ENCODE measurements around the gene SOS1. TPM values are rescaled to one million over a fixed set of nuclear protein-coding genes. Genes with fewer than 3 reads are reported as not detected.
A peak's percentile ranks its signal among the peaks of the same experiment; 100 is the strongest.

SOS1 gene
- total RNA-seq, 2 donors from 2014 or later: 65.2 to 95.5 TPM

GRCh38 chr2:39107724-39108273 lies 13.1 kb downstream of the SOS1 start:
- ATAC-seq: no peak
- peak overlapping the region; percentile 83 for H3K27ac Mint-ChIP-seq
- no peak for DNase-seq
- H3K36me3 Mint-ChIP-seq (ENCODE audit: low read depth): peaks cover 5% of the 10 kb centered on the region
- H3K4me1 Mint-ChIP-seq: peaks cover 50% of the 10 kb centered on the region
- no peaks in the 10 kb centered on the region for H3K9me3 ChIP-seq (ENCODE audit: control insufficient read depth, low read length, poor library complexity, severe bottlenecking)
- peak overlapping the region; percentile 39 for H3K4me3 Mint-ChIP-seq
- no peaks in the 10 kb centered on the region for H3K27me3 Mint-ChIP-seq

GRCh38 chr2:39107156-39107555 lies 13.7 kb downstream of the SOS1 start:
- no peak for DNase-seq
- ATAC-seq: no peak
- peak overlapping the region; percentile 21 for H3K4me3 Mint-ChIP-seq
- no peaks in the 10 kb centered on the region for H3K9me3 ChIP-seq (ENCODE audit: control insufficient read depth, low read length, poor library complexity, severe bottlenecking)
- peak overlapping the region; percentile 83 for H3K27ac Mint-ChIP-seq
- peaks cover 44% of the 10 kb centered on the region for H3K4me1 Mint-ChIP-seq
- no peaks in the 10 kb centered on the region for H3K27me3 Mint-ChIP-seq
- H3K36me3 Mint-ChIP-seq (ENCODE audit: low read depth): peaks cover 4% of the 10 kb centered on the region

GRCh38 chr2:39099870-39100728 lies 20.8 kb downstream of the SOS1 start:
- Mint-ChIP-seq H3K27me3 (no peaks in the 10 kb centered on the region), H3K4me3 (peak overlapping the region; percentile 73), H3K4me1 (peaks cover 46% of the 10 kb centered on the region), H3K36me3 (ENCODE audit: low read depth) (no peaks in the 10 kb centered on the region), H3K27ac (peak overlapping the region; percentile 82)
- ATAC-seq: peak; percentile 79
- H3K9me3 ChIP-seq (ENCODE audit: control insufficient read depth, low read length, poor library complexity, severe bottlenecking): no peaks in the 10 kb centered on the region
- no peak for DNase-seq

- Mint-ChIP-seq H3K4me3 (peak overlapping the region; percentile 45), H3K27me3 (no peaks in the 10 kb centered on the region), H3K36me3 (ENCODE audit: low read depth) (no peaks in the 10 kb centered on the region), H3K4me1 (peaks cover 51% of the 10 kb centered on the region), H3K27ac (peak overlapping the region; percentile 82)
- ATAC-seq (no peak), DNase-seq (no peak)
- no peaks in the 10 kb centered on the region for H3K9me3 ChIP-seq (ENCODE audit: control insufficient read depth, low read length, poor library complexity, severe bottlenecking)
These were observed 21.5 kb downstream of the SOS1 start for GRCh38 chr2:39099310-39099869.

- Mint-ChIP-seq H3K27ac (peak overlapping the region; percentile 90), H3K4me1 (peaks cover 61% of the 10 kb centered on the region), H3K4me3 (peak overlapping the region; percentile 19), H3K36me3 (ENCODE audit: low read depth) (peaks cover 5% of the 10 kb centered on the region), H3K27me3 (no peaks in the 10 kb centered on the region)
- ATAC-seq: no peak
- DNase-seq: no peak
- H3K9me3 ChIP-seq (ENCODE audit: control insufficient read depth, low read length, poor library complexity, severe bottlenecking): no peaks in the 10 kb centered on the region
These were observed 25.2 kb downstream of the SOS1 start for GRCh38 chr2:39095624-39096023.

- DNase-seq (no peak), ATAC-seq (peak; percentile 39)
- H3K4me3 Mint-ChIP-seq: no peak overlapping the region
- H3K36me3 Mint-ChIP-seq (ENCODE audit: low read depth): peaks cover 5% of the 10 kb centered on the region
- peaks cover 53% of the 10 kb centered on the region for H3K4me1 Mint-ChIP-seq
- peak overlapping the region; percentile 90 for H3K27ac Mint-ChIP-seq
- H3K27me3 Mint-ChIP-seq: no peaks in the 10 kb centered on the region
- H3K9me3 ChIP-seq (ENCODE audit: control insufficient read depth, low read length, poor library complexity, severe bottlenecking): no peaks in the 10 kb centered on the region
These were observed 26.0 kb downstream of the SOS1 start for GRCh38 chr2:39094717-39095363.

GRCh38 chr2:39093218-39093898 lies 27.5 kb downstream of the SOS1 start:
- Mint-ChIP-seq H3K4me1 (peaks cover 42% of the 10 kb centered on the region), H3K27ac (peak overlapping the region; percentile 90), H3K36me3 (ENCODE audit: low read depth) (peaks cover 5% of the 10 kb centered on the region), H3K4me3 (no peak overlapping the region), H3K27me3 (no peaks in the 10 kb centered on the region)
- no peak for ATAC-seq
- no peak for DNase-seq
- no peaks in the 10 kb centered on the region for H3K9me3 ChIP-seq (ENCODE audit: control insufficient read depth, low read length, poor library complexity, severe bottlenecking)

GRCh38 chr2:39091543-39091942 lies 29.3 kb downstream of the SOS1 start:
- Mint-ChIP-seq H3K4me1 (peaks cover 39% of the 10 kb centered on the region), H3K4me3 (no peak overlapping the region), H3K27ac (peak overlapping the region; percentile 82), H3K27me3 (no peaks in the 10 kb centered on the region), H3K36me3 (ENCODE audit: low read depth) (peaks cover 5% of the 10 kb centered on the region)
- ATAC-seq: no peak
- DNase-seq: no peak
- no peaks in the 10 kb centered on the region for H3K9me3 ChIP-seq (ENCODE audit: control insufficient read depth, low read length, poor library complexity, severe bottlenecking)

GRCh38 chr2:39091063-39091462 lies 29.8 kb downstream of the SOS1 start:
- peaks cover 5% of the 10 kb centered on the region for H3K36me3 Mint-ChIP-seq (ENCODE audit: low read depth)
- H3K27ac Mint-ChIP-seq: no peak overlapping the region
- no peak overlapping the region for H3K4me3 Mint-ChIP-seq
- DNase-seq (no peak), ATAC-seq (no peak)
- H3K27me3 Mint-ChIP-seq: no peaks in the 10 kb centered on the region
- no peaks in the 10 kb centered on the region for H3K9me3 ChIP-seq (ENCODE audit: control insufficient read depth, low read length, poor library complexity, severe bottlenecking)
- peaks cover 41% of the 10 kb centered on the region for H3K4me1 Mint-ChIP-seq

GRCh38 chr2:39080152-39080551 lies 40.7 kb downstream of the SOS1 start:
- Mint-ChIP-seq H3K4me1 (peaks cover 29% of the 10 kb centered on the region), H3K27ac (no peak overlapping the region), H3K4me3 (no peak overlapping the region), H3K36me3 (ENCODE audit: low read depth) (peaks cover 3% of the 10 kb centered on the region), H3K27me3 (no peaks in the 10 kb centered on the region)
- ATAC-seq (no peak), DNase-seq (no peak)
- H3K9me3 ChIP-seq (ENCODE audit: control insufficient read depth, low read length, poor library complexity, severe bottlenecking): no peaks in the 10 kb centered on the region

- H3K36me3 Mint-ChIP-seq (ENCODE audit: low read depth): peaks cover 18% of the 10 kb centered on the region
- no peaks in the 10 kb centered on the region for H3K9me3 ChIP-seq (ENCODE audit: control insufficient read depth, low read length, poor library complexity, severe bottlenecking)
- no peaks in the 10 kb centered on the region for H3K27me3 Mint-ChIP-seq
- H3K4me3 Mint-ChIP-seq: peak overlapping the region; percentile 67
- DNase-seq: no peak
- peaks cover 35% of the 10 kb centered on the region for H3K4me1 Mint-ChIP-seq
- no peak for ATAC-seq
- H3K27ac Mint-ChIP-seq: peak overlapping the region; percentile 70
These were observed 50.9 kb downstream of the SOS1 start for GRCh38 chr2:39069890-39070465.

- Mint-ChIP-seq H3K36me3 (ENCODE audit: low read depth) (peaks cover 15% of the 10 kb centered on the region), H3K27ac (peak overlapping the region; percentile 70), H3K4me1 (peaks cover 31% of the 10 kb centered on the region), H3K27me3 (no peaks in the 10 kb centered on the region), H3K4me3 (no peak overlapping the region)
- no peaks in the 10 kb centered on the region for H3K9me3 ChIP-seq (ENCODE audit: control insufficient read depth, low read length, poor library complexity, severe bottlenecking)
- peak; percentile 68 for ATAC-seq
- DNase-seq: peak in 1 of 3 donors; percentile 13
These were observed 51.7 kb downstream of the SOS1 start for GRCh38 chr2:39069136-39069515.

Data from T-helper 17 cell (primary cell).